Cardiac fibroblast (primary cell): ENCODE results near the gene SLC2A4RG.

Experiments
- DNase-seq, 2 donors: peaks; one replicate each; pipeline versions ENCODE4 v3.0.0 to v3.0.0-alpha.2; 2010; ENCODE audit warnings: low read depth in 2 of 2
- H3K4me3 ChIP-seq, 2 donors: replicated peaks in 1 of 2; 1 replicate in 1 of 2; 2 replicates in 1 of 2; pipeline ENCODE4 v1.5.1; 2011; ENCODE audit warnings: low read depth in 2 of 2, low read length in 2 of 2, mild to moderate bottlenecking in 2 of 2, moderate library complexity in 1 of 2
- TF ChIP-seq, protein P1 (sequence below): IDR thresholded peaks from one replicate; pipeline ENCODE4 v1.5.1; 2011; ENCODE audit warnings: low read depth, mild to moderate bottlenecking, low read length, inconsistent platforms

The SLC2A4RG gene

DNA sequence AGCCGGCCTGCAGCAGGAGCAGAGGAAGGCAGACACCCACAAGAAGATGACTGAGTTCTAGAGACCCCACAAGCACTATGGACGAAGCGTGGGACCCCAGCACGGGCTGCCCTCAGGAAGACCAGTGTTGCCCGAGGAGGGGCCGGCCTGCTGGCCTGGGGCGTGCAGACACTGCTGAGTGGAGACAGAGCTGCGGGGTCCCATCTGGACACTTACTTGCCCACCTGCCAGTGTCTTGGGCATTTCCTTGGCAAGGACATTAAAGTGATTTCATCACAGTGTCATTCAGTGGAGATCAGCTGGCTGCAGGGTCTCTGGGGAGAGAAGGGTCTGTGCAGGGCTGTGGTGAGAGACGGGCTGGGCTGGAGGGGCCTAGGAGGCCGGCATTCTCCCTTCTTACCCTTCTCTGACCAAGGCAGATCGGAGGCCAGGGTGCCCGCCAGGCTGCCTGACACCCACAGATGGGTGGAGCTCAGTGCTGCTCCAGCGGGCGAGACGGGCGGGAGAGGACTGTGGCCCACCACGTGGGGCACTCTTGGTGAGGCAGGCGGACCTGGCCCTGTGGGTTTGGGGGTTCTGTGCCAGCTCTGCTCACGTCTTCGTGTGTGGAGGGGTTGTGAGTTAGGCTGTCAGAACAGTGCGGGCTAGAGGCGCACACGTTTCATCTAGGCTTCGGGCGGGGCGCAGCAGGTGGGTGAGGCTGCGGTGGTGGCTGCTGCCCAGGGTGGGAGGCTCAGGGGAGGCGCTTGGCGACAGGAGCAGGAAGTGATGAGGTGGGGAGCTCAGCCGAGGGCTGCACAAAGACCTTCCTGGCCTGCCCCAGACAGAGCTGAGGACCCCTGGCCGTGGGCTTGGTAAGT is 3.5 kb upstream of the SLC2A4RG start, which contains the start of gene LIME1:
Gene LIME1, plus strand, starts transcription at position 806 of the 860 bp plus-strand sequence. CDS start 886 bp downstream, outside the sequence.
- DNase-seq = no peak
- TF ChIP-seq, protein P1, sequence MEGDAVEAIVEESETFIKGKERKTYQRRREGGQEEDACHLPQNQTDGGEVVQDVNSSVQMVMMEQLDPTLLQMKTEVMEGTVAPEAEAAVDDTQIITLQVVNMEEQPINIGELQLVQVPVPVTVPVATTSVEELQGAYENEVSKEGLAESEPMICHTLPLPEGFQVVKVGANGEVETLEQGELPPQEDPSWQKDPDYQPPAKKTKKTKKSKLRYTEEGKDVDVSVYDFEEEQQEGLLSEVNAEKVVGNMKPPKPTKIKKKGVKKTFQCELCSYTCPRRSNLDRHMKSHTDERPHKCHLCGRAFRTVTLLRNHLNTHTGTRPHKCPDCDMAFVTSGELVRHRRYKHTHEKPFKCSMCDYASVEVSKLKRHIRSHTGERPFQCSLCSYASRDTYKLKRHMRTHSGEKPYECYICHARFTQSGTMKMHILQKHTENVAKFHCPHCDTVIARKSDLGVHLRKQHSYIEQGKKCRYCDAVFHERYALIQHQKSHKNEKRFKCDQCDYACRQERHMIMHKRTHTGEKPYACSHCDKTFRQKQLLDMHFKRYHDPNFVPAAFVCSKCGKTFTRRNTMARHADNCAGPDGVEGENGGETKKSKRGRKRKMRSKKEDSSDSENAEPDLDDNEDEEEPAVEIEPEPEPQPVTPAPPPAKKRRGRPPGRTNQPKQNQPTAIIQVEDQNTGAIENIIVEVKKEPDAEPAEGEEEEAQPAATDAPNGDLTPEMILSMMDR = no peak
- H3K4me3 ChIP-seq = no peak within 1 kb of the TSS

DNA sequence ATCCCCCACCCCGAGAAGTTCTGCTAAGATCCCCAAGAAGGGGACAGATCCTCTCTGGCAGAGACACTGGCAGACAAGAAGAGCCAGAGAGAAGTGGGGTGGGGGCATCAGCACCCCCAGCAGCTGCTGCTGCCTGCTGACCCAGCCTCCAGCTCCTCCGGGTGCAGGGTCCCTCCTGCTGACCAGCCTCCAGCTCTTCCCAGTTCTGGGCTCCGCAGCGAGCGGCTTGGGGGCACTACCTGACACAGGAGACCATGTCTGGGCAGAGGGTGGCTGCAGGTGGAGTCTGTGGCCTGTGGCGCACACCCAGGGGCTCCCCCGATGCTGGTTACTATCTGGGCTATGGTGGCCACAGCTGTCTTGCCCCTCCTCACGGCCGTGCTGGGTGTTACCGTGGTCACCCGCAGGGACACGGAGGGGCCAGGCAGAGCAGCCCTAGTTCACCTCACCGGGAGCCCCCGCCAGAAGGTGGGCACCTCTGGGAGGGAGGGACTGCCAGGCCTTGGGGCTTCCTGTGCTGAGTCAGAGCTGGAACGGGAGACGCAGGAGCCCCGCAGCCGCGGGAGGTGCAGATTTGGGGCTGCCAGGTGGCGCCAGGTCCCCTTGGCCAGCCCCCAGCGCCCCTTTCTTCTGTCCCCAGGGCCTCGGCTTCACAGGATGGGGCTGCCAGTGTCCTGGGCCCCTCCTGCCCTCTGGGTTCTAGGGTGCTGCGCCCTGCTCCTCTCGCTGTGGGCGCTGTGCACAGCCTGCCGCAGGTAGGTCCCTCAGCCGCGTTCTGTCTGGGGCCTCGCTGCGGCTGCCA is 2.5 kb upstream of the SLC2A4RG start:
- no peak for DNase-seq
- no peak overlapping the region for H3K4me3 ChIP-seq
- TF ChIP-seq, protein P1 = no peak

DNA sequence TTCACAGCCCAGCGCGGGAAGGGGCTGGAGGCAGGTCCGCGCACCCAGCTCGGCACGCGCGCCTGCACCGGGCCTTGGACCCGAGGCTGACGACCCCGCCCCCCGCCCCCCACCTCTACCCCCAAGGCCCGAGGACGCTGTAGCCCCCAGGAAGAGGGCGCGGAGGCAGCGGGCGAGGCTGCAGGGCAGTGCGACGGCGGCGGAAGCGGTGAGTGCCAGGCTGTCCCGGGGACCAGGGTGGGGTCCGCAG is 2.0 kb upstream of the SLC2A4RG start:
- TF ChIP-seq, protein P1 = no peak
- DNase-seq = no peak
- no peak overlapping the region for H3K4me3 ChIP-seq

DNA sequence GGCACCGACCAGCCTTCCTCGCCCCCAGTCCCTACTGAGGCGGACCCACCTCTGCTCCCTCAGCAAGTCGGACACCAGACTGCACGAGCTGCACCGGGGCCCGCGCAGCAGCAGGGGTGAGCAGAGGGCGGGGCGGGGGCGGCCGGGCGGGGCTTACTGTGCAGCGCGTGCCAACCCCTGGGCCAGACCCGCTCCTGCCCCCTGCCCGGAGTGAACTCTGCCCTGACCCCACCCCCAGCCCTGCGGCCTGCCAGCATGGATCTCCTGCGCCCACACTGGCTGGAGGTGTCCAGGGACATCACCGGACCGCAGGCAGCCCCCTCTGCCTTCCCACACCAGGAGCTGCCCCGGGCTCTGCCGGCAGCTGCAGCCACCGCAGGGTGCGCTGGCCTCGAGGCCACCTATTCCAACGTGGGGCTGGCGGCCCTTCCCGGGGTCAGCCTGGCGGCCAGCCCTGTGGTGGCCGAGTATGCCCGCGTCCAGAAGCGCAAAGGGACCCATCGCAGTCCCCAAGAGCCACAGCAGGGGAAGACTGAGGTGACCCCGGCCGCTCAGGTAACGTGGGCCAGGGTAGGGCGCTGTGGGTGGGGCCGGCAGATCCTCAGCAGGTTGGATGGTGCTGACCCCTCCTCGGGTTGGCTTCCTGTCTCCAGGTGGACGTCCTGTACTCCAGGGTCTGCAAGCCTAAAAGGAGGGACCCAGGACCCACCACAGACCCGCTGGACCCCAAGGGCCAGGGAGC is 1.5 kb upstream of the SLC2A4RG start:
- TF ChIP-seq, protein P1 = no peak
- DNase-seq = no peak
- no peak overlapping the region for H3K4me3 ChIP-seq

DNA sequence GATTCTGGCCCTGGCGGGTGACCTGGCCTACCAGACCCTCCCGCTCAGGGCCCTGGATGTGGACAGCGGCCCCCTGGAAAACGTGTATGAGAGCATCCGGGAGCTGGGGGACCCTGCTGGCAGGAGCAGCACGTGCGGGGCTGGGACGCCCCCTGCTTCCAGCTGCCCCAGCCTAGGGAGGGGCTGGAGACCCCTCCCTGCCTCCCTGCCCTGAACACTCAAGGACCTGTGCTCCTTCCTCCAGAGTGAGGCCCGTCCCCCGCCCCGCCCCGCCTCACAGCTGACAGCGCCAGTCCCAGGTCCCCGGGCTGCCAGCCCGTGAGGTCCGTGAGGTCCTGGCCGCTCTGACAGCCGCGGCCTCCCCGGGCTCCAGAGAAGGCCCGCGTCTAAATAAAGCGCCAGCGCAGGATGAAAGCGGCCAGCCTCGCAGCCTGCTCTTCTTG is 868 bp upstream of the SLC2A4RG start:
- no peak overlapping the region for H3K4me3 ChIP-seq
- TF ChIP-seq, protein P1 = no peak
- DNase-seq = peak; percentile 20 to 25

DNA sequence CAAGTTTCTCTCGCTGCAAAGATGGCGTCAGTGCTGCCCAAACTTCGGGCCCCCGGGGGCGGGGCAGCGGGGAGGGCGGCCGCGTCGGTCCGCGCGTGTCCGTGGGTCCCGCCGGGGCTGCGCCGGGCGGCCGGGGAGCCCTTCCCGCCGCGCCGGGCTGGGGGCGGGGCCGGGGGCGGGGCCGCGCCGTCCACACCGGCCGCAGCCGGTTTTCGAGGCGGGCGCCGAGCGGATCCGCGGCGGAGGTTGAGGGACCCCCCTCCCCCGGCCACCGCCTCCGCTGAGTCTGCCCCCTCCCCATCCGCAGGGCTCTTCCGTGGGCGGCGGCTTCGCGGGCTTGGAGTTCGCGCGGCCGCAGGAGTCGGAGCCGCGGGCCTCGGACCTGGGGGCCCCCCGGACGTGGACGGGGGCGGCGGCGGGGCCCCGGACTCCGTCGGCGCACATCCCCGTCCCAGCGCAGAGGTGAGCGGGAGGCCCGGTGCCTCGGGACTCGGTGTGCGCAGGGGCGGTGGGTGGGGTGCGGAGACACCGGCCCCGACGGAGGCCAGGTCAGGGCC is 572 bp downstream of the SLC2A4RG start:
- peak; percentile 14 to 46 for DNase-seq
- TF ChIP-seq, protein P1 = no peak
- peak overlapping the region; percentile 56 to 70 for H3K4me3 ChIP-seq
